ENCODE results near the gene CDH26. TPM values are rescaled to one million over a fixed set of nuclear protein-coding genes. Genes with fewer than 3 reads are reported as not detected.
A peak's percentile ranks its signal among the peaks of the same experiment; 100 is the strongest.

The CDH26 gene
- total and polyA plus RNA-seq, 2 of the 13 experiments (the other 11 are each of a cell fraction or from before 2014, with no cell fraction given): 0.40 to 1.1 TPM

DNA sequence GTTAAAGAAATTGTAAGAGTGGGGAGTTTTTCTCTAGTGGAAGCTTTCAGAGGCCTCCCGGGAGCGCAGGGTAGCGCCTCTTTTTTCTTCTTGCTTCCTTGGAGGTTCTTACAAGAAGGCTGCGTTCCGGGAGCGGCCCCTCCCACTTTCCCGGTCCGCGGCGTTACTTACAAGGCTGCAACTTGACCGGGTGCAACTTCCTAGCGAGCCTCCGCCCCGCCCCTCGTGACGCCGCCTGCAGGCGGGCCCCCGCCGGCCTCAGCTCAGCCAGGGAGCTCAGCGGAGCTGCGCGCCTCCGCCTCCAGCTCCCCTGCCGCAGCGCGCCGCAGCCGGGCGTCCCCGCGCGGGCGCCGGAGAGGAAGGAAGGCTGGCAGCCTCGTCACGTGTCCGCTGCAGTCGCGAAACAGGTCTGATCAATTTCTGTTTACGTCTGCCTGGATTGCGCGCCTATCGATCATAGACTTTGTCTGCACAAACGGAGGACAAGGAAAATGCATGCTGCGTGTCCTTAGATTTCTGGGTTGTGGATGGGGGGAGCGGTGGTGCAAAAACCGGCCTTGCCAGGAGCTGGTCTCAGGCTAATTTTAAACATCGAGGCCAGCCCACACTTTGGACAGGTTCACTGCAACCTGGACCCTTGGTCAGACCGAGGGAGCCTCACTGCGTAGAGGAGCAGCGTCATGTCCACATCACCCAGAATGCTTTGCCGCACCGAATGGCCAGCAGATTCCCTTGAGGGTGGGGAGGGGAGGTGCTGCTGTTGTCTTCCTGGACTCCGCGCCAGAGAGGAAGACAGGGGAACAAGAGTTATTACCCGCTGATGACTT lies 17.9 kb upstream of the CDH26 start, which contains the start of the genes FAM217B and PPP1R3D (continued):
- TF ChIP-seq TFDP1 (CRISPR knock-in tag; IDR thresholded peaks at IDR 0.05; ENCODE audit: borderline replicate concordance): peak; percentile 85
- TF ChIP-seq ZNF576 (CRISPR knock-in tag; IDR thresholded peaks at IDR 0.05): 0 out of 2 replicates have a peak, but pooled peaks have one; percentile 52
- TF ChIP-seq CHD4 (IDR thresholded peaks at IDR 0.05; ENCODE audit: borderline replicate concordance, low read length): peak; percentile 64; the same call in 1 of the 2 replicates
- peak; percentile 96 for TF ChIP-seq MTA1 (CRISPR knock-in tag; IDR thresholded peaks at IDR 0.05; ENCODE audit: borderline replicate concordance)
- TF ChIP-seq STAT6 (CRISPR knock-in tag; IDR thresholded peaks at IDR 0.05; ENCODE audit: borderline replicate concordance): peak; percentile 72
- peak; percentile 14; the same call in 1 of the 2 replicates for TF ChIP-seq DNMT3B (CRISPR knock-in tag; conservative IDR thresholded peaks at IDR 0.05)
- peak; percentile 97 for TF ChIP-seq ZNF251 (CRISPR knock-in tag; IDR thresholded peaks at IDR 0.05)
- TF ChIP-seq DNMT1 (CRISPR knock-in tag; IDR thresholded peaks at IDR 0.05): peak; percentile 95; the same call in 1 of the 2 replicates
- no peak for TF ChIP-seq SRF (IDR thresholded peaks at IDR 0.05; ENCODE audit: low read depth, low read length)
- TF ChIP-seq MEIS1 (CRISPR knock-in tag; IDR thresholded peaks at IDR 0.05; ENCODE audit: borderline replicate concordance): peak; percentile 92
- no peak; the same call in 1 of the 2 replicates for TF ChIP-seq NFKBIZ (CRISPR knock-in tag; IDR thresholded peaks at IDR 0.05)
- peak; percentile 83; the same call in 1 of the 2 replicates for TF ChIP-seq ZBTB20 (CRISPR knock-in tag; IDR thresholded peaks at IDR 0.05; ENCODE audit: borderline replicate concordance, low read depth)
- no peak for TF ChIP-seq ZNF644 (CRISPR knock-in tag; IDR thresholded peaks at IDR 0.05; ENCODE audit: low read depth)
- TF ChIP-seq, protein P1, sequence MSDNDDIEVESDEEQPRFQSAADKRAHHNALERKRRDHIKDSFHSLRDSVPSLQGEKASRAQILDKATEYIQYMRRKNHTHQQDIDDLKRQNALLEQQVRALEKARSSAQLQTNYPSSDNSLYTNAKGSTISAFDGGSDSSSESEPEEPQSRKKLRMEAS (IDR thresholded peaks at IDR 0.05): peak; percentile 80
- TF ChIP-seq ZNF234 (CRISPR knock-in tag; conservative IDR thresholded peaks at IDR 0.05): peak; percentile 86; the same call in 1 of the 2 replicates
- TF ChIP-seq RXRA (CRISPR knock-in tag; IDR thresholded peaks at IDR 0.05): 0 out of 2 replicates have a peak, but pooled peaks have one; percentile 38
- TF ChIP-seq ZNF605 (CRISPR knock-in tag; IDR thresholded peaks at IDR 0.05): peak; percentile 89
- no peak for TF ChIP-seq NFIC (IDR thresholded peaks at IDR 0.05; ENCODE audit: low read length)
- peak; percentile 89 for TF ChIP-seq ZNF44 (CRISPR knock-in tag; IDR thresholded peaks at IDR 0.05)
- TF ChIP-seq FOXA1 (IDR thresholded peaks at IDR 0.05): no peak
- peak; percentile 55; the same call in 1 of the 2 replicates for TF ChIP-seq FOXA1 (CRISPR knock-in tag; IDR thresholded peaks at IDR 0.05)
- peak; percentile 95 for TF ChIP-seq ARNT2 (CRISPR knock-in tag; IDR thresholded peaks at IDR 0.05; ENCODE audit: low read depth)
- TF ChIP-seq GATAD1 (CRISPR knock-in tag; IDR thresholded peaks at IDR 0.05): peak; percentile 87
- TF ChIP-seq, protein P2, sequence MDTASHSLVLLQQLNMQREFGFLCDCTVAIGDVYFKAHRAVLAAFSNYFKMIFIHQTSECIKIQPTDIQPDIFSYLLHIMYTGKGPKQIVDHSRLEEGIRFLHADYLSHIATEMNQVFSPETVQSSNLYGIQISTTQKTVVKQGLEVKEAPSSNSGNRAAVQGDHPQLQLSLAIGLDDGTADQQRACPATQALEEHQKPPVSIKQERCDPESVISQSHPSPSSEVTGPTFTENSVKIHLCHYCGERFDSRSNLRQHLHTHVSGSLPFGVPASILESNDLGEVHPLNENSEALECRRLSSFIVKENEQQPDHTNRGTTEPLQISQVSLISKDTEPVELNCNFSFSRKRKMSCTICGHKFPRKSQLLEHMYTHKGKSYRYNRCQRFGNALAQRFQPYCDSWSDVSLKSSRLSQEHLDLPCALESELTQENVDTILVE (CRISPR knock-in tag; IDR thresholded peaks at IDR 0.05): peak; percentile 49
- peak; percentile 81 for TF ChIP-seq SP4 (CRISPR knock-in tag; IDR thresholded peaks at IDR 0.05)
- TF ChIP-seq AHR (CRISPR knock-in tag; IDR thresholded peaks at IDR 0.05): no peak

All from HepG2 (cell line).